Kidney epithelial cell (primary cell): ENCODE measurements around the gene CABCOCO1. TPM values are rescaled to one million over a fixed set of nuclear protein-coding genes. Genes with fewer than 3 reads are reported as not detected.

Source experiments
- DNase-seq: peaks from one replicate; pipeline ENCODE4 v3.0.0-alpha.2; 2010; ENCODE audit warnings: low read depth
- H3K27me3 ChIP-seq: 2 replicates; pipeline ENCODE4 v1.6.0; 2011; ENCODE audit warnings: low read length; ENCODE audit not compliant: control insufficient read depth, insufficient read depth
- H3K36me3 ChIP-seq: 2 replicates; pipeline ENCODE4 v1.5.1; 2011; ENCODE audit warnings: low read length; ENCODE audit not compliant: control insufficient read depth, insufficient read depth
- H3K4me3 ChIP-seq: 2 replicates; pipeline ENCODE4 v1.5.1; 2011; ENCODE audit warnings: low read depth, mild to moderate bottlenecking, control low read depth, low read length
- total RNA-seq: library from RNA; depleted of rRNA; stranded (reverse); fragments of >200 nt; gene quantifications from 2 replicates; pipeline ENCODE4 v1.2.3, GENCODE V29; 2015
- TF ChIP-seq, protein P1 (sequence below): IDR thresholded peaks from 2 replicates; pipeline ENCODE4 v1.5.1; 2011; ENCODE audit warnings: mild to moderate bottlenecking, moderate library complexity, low read length, control low read depth, inconsistent platforms; ENCODE audit not compliant: insufficient read depth, poor library complexity, severe bottlenecking

Gene CABCOCO1
- total RNA-seq, 1 donor from 2014 or later = 0.33 TPM

DNA sequence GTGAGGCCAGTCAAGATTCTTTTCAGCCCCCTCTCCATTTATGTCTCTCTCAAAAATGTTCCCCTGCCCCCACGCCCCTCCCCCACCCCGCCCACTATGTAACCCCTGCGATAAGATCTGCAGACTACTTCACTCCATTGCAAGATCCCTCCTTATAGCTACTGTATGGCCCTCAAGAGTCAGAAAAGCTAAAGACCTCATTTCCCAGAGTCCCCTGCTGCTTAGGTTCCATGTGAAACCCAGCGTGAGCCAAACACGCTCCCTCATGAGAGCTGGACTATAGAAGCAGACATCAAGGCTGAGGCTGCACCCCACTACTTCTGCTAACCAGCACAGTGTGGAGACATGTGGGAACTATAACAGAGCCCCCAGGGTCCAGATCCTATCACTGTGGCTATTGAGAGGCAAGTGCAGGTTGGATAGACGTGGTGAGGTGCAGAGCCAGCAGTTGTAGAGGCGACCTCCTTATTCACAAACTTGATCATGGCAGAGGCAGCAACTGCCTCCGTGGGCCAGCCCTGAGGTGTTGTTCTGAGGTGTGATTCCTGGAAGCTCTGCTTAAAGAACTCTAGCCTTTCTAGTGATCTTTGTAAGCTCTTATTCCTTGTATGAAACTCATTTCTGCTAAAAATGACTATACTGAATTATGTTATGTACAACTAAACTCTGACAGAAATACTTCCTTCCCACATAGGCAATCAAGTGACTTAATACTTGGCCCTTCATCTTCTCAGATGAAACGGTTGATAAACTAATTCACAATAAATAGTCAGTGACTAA, 121.8 kb downstream of the CABCOCO1 start:
- TF ChIP-seq, protein P1, sequence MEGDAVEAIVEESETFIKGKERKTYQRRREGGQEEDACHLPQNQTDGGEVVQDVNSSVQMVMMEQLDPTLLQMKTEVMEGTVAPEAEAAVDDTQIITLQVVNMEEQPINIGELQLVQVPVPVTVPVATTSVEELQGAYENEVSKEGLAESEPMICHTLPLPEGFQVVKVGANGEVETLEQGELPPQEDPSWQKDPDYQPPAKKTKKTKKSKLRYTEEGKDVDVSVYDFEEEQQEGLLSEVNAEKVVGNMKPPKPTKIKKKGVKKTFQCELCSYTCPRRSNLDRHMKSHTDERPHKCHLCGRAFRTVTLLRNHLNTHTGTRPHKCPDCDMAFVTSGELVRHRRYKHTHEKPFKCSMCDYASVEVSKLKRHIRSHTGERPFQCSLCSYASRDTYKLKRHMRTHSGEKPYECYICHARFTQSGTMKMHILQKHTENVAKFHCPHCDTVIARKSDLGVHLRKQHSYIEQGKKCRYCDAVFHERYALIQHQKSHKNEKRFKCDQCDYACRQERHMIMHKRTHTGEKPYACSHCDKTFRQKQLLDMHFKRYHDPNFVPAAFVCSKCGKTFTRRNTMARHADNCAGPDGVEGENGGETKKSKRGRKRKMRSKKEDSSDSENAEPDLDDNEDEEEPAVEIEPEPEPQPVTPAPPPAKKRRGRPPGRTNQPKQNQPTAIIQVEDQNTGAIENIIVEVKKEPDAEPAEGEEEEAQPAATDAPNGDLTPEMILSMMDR = no peak
- Histone ChIP-seq H3K36me3 (no peaks in the 10 kb centered on the region), H3K27me3 (no peaks in the 10 kb centered on the region), H3K4me3 (no peak overlapping the region)
- no peak for DNase-seq

DNA sequence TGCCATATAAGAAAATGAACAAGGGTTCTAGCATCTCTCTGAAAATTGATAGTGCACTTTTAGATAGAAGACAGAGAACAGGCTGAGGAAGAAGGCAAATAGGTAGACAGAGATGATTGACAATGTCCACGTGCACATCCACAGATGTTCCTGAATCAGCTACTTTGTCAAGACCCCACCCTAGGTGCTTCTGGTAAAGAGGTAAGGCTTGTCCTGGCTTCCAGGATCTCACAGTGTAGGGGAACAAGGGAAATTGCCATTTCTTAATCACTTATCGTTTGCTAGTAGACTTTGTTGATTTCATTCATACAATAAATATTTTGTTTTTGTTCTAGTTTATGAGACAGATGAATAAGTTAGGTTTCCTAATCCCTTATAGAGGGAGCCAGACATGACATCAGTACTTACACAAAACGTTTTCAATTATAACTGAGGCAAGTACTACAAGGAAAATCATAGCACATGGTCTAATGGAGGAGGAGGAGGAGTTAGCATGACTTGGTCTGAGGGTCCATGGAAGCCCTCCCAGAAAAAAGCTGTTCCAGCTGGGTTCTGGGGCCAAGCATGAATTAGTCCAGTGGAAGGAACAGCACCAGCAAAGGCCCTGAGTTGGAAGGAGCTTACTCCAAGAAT, 122.9 kb downstream of the CABCOCO1 start:
- H3K4me3 ChIP-seq = no peak overlapping the region
- TF ChIP-seq, protein P1 = no peak
- no peaks in the 10 kb centered on the region for H3K36me3 ChIP-seq
- H3K27me3 ChIP-seq = no peaks in the 10 kb centered on the region
- no peak for DNase-seq

DNA sequence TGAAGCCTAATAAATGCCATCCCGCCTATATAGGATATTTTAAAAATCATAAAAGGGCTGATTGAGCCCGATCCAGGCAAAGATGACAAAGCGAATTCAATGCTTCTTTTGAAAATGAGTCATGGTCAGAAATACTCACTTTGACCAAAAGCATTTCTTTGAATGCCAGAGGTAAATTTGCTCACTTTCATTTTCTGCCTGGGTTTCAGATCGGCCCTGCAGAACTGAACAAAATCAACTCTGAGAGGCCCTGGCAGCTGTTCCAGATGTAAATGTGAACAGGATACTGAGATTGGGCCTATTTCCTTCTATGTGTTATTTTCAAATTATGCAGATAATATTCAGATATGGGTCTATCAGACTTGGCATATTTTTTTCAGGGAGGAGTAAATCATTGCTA, 124.0 kb downstream of the CABCOCO1 start:
- Histone ChIP-seq H3K4me3 (no peak overlapping the region), H3K36me3 (no peaks in the 10 kb centered on the region), H3K27me3 (no peaks in the 10 kb centered on the region)
- DNase-seq = peak; percentile 49
- TF ChIP-seq, protein P1 = no peak

DNA sequence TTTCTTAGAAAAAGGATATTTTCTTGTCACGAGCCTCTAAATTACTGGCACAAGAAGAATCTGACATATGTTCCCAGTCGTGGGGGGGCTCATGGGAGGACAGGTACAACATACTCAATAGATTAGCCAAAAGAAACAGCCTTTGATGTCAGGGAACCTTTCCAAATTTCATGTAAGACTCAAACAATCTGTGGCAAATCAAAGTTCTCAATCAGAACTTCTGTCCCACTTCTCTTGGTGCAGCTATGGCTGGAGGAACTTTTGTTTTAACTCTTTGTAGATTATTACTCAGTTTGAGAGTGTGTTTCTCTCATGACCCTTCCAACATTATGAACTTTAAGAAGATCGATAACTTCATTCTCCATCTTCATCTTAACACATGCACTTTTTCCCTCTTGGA, 124.4 kb downstream of the CABCOCO1 start:
- Histone ChIP-seq H3K27me3 (no peaks in the 10 kb centered on the region), H3K4me3 (no peak overlapping the region), H3K36me3 (no peaks in the 10 kb centered on the region)
- TF ChIP-seq, protein P1 = no peak
- no peak for DNase-seq

DNA sequence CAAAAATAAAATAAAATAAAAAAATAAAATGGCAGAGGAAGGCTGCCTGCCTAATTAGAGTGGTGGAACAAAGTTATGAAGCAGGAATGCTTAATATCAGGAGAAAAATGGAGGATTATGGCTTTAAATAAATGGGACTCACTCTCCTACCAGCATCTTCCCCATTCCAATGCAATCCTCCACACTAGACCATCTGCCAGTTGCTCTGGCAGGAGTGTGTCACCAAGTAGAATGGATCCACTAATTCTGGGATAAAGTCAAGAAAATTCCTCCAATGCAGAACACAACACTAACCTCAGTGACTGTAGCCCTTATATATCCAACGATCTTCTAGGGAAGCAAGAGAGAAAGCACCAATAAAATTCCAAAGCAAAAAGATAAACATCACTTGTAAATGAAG, 126.3 kb downstream of the CABCOCO1 start:
- Histone ChIP-seq H3K36me3 (no peaks in the 10 kb centered on the region), H3K27me3 (no peaks in the 10 kb centered on the region), H3K4me3 (no peak overlapping the region)
- TF ChIP-seq, protein P1 = no peak
- DNase-seq = no peak
